ENCODE measurements around the gene KLHL26. TPM values are rescaled to one million over a fixed set of nuclear protein-coding genes. Genes with fewer than 3 reads are reported as not detected.

The KLHL26 gene
- polyA plus RNA-seq, 3 donors, result 1.6 to 3.2 (median 2.0) TPM

DNA sequence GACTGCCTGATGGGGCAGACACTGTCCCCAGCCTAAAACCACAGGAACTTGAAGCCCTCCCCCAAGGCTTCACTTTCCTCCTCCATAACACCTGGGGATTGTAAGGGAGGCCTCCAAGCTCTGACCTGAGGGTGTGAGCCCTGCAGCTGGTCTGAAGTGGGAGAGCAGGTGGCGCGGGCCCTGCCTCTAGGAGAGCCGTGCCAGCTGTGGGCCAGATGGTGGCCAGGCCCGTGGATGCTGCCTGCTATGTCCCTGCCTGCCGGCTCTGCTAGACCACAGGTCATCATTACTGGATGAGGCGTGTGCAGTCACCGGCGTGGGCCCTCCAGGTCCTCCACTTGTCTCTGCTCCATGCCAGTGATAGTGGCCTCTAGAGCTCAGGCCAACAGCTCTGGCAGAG, 3.5 kb upstream of the KLHL26 start:
- peaks cover 5 to 26% (median 22%) of the 10 kb centered on the region in 3 donors for H3K27me3 Mint-ChIP-seq (ENCODE audit: low read depth in 3 of 3)
- 95% methylated on average over 8 of the region's 8 CpGs for WGBS (ENCODE audit: insufficient coverage)

DNA sequence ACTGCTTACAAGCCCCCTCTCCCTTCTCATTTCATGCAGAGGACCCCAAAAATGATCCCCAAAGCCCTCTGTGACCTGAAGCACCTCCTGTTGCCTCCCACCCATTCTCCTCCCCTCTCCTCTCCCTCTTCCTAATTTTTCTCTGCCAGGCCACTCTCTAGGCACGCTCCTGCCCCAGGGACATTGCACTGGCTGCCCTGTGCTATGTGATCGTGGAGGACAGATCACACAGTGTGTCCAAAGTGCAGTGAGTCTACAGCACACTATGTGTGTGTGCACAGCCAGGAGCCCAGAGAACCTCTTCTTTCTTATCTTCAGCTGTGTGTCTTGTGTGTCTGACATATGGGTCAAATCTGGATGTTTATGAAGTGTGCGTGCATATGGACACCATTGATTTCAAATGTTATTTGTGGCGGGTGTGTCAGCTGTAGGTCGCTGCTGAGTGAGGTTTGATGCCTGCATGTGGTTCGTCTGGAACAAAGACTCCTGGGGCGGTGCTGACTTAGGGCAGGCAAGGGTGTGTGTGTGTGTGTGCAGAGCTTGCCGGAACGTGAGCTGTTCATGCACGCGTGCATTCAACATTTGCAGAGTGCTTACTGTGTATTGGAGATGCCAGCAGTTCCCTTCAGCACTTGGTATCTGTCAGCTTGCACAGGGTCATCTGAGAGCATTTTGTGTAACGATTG, 2.1 kb upstream of the KLHL26 start:
- Histone ChIP-seq H3K4me3 (replicated peaks in 1 of 3; ENCODE audit: low read depth in 2 of 3, low read length in 3 of 3) (no peak overlapping the region), H3K27ac (ENCODE audit: low read depth in 1 of 2, low read length in 2 of 2) (no peak overlapping the region), H3K4me2 (replicated peaks; ENCODE audit: extremely low read depth, low read length, poor library complexity, severe bottlenecking) (no peak overlapping the region), H4K20me1 (ENCODE audit: insufficient read depth, low read length) (no peaks in the 10 kb centered on the region), H2AFZ (ENCODE audit: insufficient read depth, low read depth, low read length, poor library complexity, severe bottlenecking) (no peak overlapping the region), H3K9ac (ENCODE audit: insufficient read depth, low read length, poor library complexity, severe bottlenecking) (no peak overlapping the region), H3K36me3 (replicated peaks in 1 of 2; ENCODE audit: control insufficient read depth in 1 of 2, insufficient read depth in 2 of 2, low read length in 2 of 2) (no peaks in the 10 kb centered on the region), H3K79me2 (ENCODE audit: insufficient read depth, low read length) (peaks cover 19% of the 10 kb centered on the region), H3K27me3 (ENCODE audit: control insufficient read depth in 2 of 2, insufficient read depth in 2 of 2, low read length in 2 of 2) (peaks cover 0 to 3% of the 10 kb centered on the region in 2 donors), H3K4me1 (ENCODE audit: control insufficient read depth in 1 of 2, insufficient read depth in 2 of 2, low read length in 2 of 2) (peaks cover 11 to 26% of the 10 kb centered on the region in 2 donors), H3K9me3 (replicated peaks in 1 of 2; ENCODE audit: control insufficient read depth in 1 of 2, insufficient read depth in 1 of 2, low read length in 2 of 2) (no peaks in the 10 kb centered on the region)
- Mint-ChIP-seq H3K4me3 (peak overlapping the region in 1 of 2 donors; percentile 1), H3K36me3 (no peaks in the 10 kb centered on the region), H3K27ac (peak overlapping the region in 1 of 7 donors; percentile 10), H3K9me3 (peaks cover 0 to 3% (median 0%) of the 10 kb centered on the region in 7 donors), H3K27me3 (ENCODE audit: low read depth in 3 of 3) (peaks cover 5 to 19% (median 18%) of the 10 kb centered on the region in 3 donors), H3K4me1 (peaks cover 25% of the 10 kb centered on the region)
- 78% methylated on average over 11 of the region's 12 CpGs for WGBS (ENCODE audit: insufficient coverage)
- intact Hi-C loops (cut with micrococcal nuclease), result loop anchor here in 1 of 2 donors (5.0 kb wide), 1 partner anchor 43 kb away; no protein-coding TSS in a partner anchor
- DNase-seq, result no peak
- TF ChIP-seq, protein P1, sequence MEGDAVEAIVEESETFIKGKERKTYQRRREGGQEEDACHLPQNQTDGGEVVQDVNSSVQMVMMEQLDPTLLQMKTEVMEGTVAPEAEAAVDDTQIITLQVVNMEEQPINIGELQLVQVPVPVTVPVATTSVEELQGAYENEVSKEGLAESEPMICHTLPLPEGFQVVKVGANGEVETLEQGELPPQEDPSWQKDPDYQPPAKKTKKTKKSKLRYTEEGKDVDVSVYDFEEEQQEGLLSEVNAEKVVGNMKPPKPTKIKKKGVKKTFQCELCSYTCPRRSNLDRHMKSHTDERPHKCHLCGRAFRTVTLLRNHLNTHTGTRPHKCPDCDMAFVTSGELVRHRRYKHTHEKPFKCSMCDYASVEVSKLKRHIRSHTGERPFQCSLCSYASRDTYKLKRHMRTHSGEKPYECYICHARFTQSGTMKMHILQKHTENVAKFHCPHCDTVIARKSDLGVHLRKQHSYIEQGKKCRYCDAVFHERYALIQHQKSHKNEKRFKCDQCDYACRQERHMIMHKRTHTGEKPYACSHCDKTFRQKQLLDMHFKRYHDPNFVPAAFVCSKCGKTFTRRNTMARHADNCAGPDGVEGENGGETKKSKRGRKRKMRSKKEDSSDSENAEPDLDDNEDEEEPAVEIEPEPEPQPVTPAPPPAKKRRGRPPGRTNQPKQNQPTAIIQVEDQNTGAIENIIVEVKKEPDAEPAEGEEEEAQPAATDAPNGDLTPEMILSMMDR (IDR thresholded peaks at IDR 0.05), result no peak

More for the DNA sequence above, 3.5 kb upstream of the KLHL26 start:
- peaks cover 11 to 24% of the 10 kb centered on the region in 2 donors for H3K4me1 ChIP-seq (ENCODE audit: control insufficient read depth in 1 of 2, insufficient read depth in 2 of 2, low read length in 2 of 2)
- intact Hi-C loops (cut with micrococcal nuclease), result no loop called here
- H4K20me1 ChIP-seq (ENCODE audit: insufficient read depth, low read length), result no peaks in the 10 kb centered on the region
- H3K27ac ChIP-seq (ENCODE audit: low read depth in 1 of 2, low read length in 2 of 2), result no peak overlapping the region
- no peaks in the 10 kb centered on the region for H3K9me3 ChIP-seq (replicated peaks in 1 of 2; ENCODE audit: control insufficient read depth in 1 of 2, insufficient read depth in 1 of 2, low read length in 2 of 2)
- H3K4me3 ChIP-seq (replicated peaks in 1 of 3; ENCODE audit: low read depth in 2 of 3, low read length in 3 of 3), result no peak overlapping the region
- peaks cover 13% of the 10 kb centered on the region for H3K79me2 ChIP-seq (ENCODE audit: insufficient read depth, low read length)
- H3K4me2 ChIP-seq (replicated peaks; ENCODE audit: extremely low read depth, low read length, poor library complexity, severe bottlenecking), result no peak overlapping the region
- H3K27me3 ChIP-seq (ENCODE audit: control insufficient read depth in 2 of 2, insufficient read depth in 2 of 2, low read length in 2 of 2), result peaks cover 0 to 3% of the 10 kb centered on the region in 2 donors
- DNase-seq, result no peak
- H2AFZ ChIP-seq (ENCODE audit: insufficient read depth, low read depth, low read length, poor library complexity, severe bottlenecking), result no peak overlapping the region
- Mint-ChIP-seq H3K36me3 (no peaks in the 10 kb centered on the region), H3K4me1 (peaks cover 21% of the 10 kb centered on the region), H3K9me3 (peaks cover 0 to 3% (median under 1%) of the 10 kb centered on the region in 7 donors), H3K4me3 (no peak overlapping the region), H3K27ac (no peak overlapping the region)
- TF ChIP-seq, protein P1 (IDR thresholded peaks at IDR 0.05), result no peak
- no peak overlapping the region for H3K9ac ChIP-seq (ENCODE audit: insufficient read depth, low read length, poor library complexity, severe bottlenecking)
- H3K36me3 ChIP-seq (replicated peaks in 1 of 2; ENCODE audit: control insufficient read depth in 1 of 2, insufficient read depth in 2 of 2, low read length in 2 of 2), result no peaks in the 10 kb centered on the region

Measured in CD14-positive monocyte (primary cell).